ENCODE data around the gene EOMES. TPM values are rescaled to one million over a fixed set of nuclear protein-coding genes. Genes with fewer than 3 reads are reported as not detected.

EOMES gene
- total and polyA plus RNA-seq, 12 donors, result 0.10 to 1.2 (median 0.35) TPM

- WGBS, 4 donors, result 88 to 100% (median 96%) methylated on average over 1 of the region's 1 CpG
- intact Hi-C loops (cut with DNase I), result no loop called here
These were observed 30.8 kb upstream of the EOMES start for GRCh38 chr3:27752926-27753325.

GRCh38 chr3:27749643-27750042 is 27.5 kb upstream of the EOMES start:
- H3K4me3 ChIP-seq, result no peak overlapping the region
- no peak for TF ChIP-seq POLR2A (IDR thresholded peaks at IDR 0.05)
- no peak for TF ChIP-seq CTCF (IDR thresholded peaks at IDR 0.05)
- DNase-seq, result no peak
- H3K9me3 ChIP-seq (replicated peaks in 1 of 3), result no peaks in the 10 kb centered on the region
- WGBS, 4 donors, result 19 to 52% (median 42%) methylated on average over 1 of the region's 1 CpG
- no peaks in the 10 kb centered on the region for H3K36me3 ChIP-seq (replicated peaks in 1 of 2)
- intact Hi-C loops (cut with DNase I), result no loop called here
- no peak overlapping the region for H3K27ac ChIP-seq
- H3K27me3 ChIP-seq, result peaks cover 4% of the 10 kb centered on the region
- peaks cover 7 to 10% of the 10 kb centered on the region in 2 donors for H3K4me1 ChIP-seq (replicated peaks in 1 of 2)

More at GRCh38 chr3:27752926-27753325, 30.8 kb upstream of the EOMES start:
- no peak overlapping the region for H3K4me3 ChIP-seq
- H3K9me3 ChIP-seq (replicated peaks in 1 of 3), result no peaks in the 10 kb centered on the region
- no peaks in the 10 kb centered on the region for H3K27me3 ChIP-seq
- no peak overlapping the region for H3K27ac ChIP-seq
- no peak for DNase-seq
- no peak for TF ChIP-seq POLR2A (IDR thresholded peaks at IDR 0.05)
- TF ChIP-seq CTCF (IDR thresholded peaks at IDR 0.05), result no peak
- H3K36me3 ChIP-seq (replicated peaks in 1 of 2), result no peaks in the 10 kb centered on the region
- peaks cover 7 to 17% of the 10 kb centered on the region in 2 donors for H3K4me1 ChIP-seq (replicated peaks in 1 of 2)

GRCh38 chr3:27746838-27747237 is 24.7 kb upstream of the EOMES start:
- peaks cover 7 to 10% of the 10 kb centered on the region in 2 donors for H3K4me1 ChIP-seq (replicated peaks in 1 of 2)
- WGBS, 4 donors, result 74 to 88% (median 79%) methylated on average over 3 of the region's 3 CpGs
- no peak overlapping the region for H3K27ac ChIP-seq
- peaks cover 13% of the 10 kb centered on the region for H3K27me3 ChIP-seq
- no peak for TF ChIP-seq POLR2A (IDR thresholded peaks at IDR 0.05)
- TF ChIP-seq CTCF (IDR thresholded peaks at IDR 0.05), result no peak
- H3K36me3 ChIP-seq (replicated peaks in 1 of 2), result no peaks in the 10 kb centered on the region
- no peaks in the 10 kb centered on the region for H3K9me3 ChIP-seq (replicated peaks in 1 of 3)
- no peak for DNase-seq
- intact Hi-C loops (cut with DNase I), result no loop called here
- no peak overlapping the region for H3K4me3 ChIP-seq

- Histone ChIP-seq H3K27ac (no peak overlapping the region), H3K27me3 (peaks cover 20% of the 10 kb centered on the region), H3K9me3 (replicated peaks in 1 of 3) (no peaks in the 10 kb centered on the region), H3K36me3 (replicated peaks in 1 of 2) (no peaks in the 10 kb centered on the region), H3K4me1 (replicated peaks in 1 of 2) (no peaks in the 10 kb centered on the region), H3K4me3 (no peak overlapping the region)
- 62 to 69% (median 67%) methylated on average over 2 of the region's 2 CpGs for WGBS, 4 donors
- intact Hi-C loops (cut with DNase I), result no loop called here
- TF ChIP-seq CTCF (IDR thresholded peaks at IDR 0.05), result no peak
- TF ChIP-seq POLR2A (IDR thresholded peaks at IDR 0.05), result no peak
- no peak for DNase-seq
These were observed 18.7 kb upstream of the EOMES start for GRCh38 chr3:27740854-27741253.
